HEK293 (cell line): Measurements from ENCODE around the gene METTL24.

Experiments
- CTCF ChIA-PET: fragments of 350-600 bp; formaldehyde crosslinking; extraction: SDS; loops from one replicate; lab custom pipeline; 2021; ENCODE audit warnings: antibody characterized with exemption; lab: Yijun Ruan, JAX
- POLR2A ChIA-PET: fragments of 300-600 bp; formaldehyde crosslinking; extraction: SDS; loops from one replicate; lab custom pipeline; 2020; ENCODE audit warnings: antibody characterized with exemption, inconsistent platforms; lab: Yijun Ruan, JAX
- H3K27ac ChIP-seq: fragments of 200-500 bp; sonication (Bioruptor generic); 2 replicates; pipeline ENCODE4 v1.5.1; 2014; ENCODE audit warnings: low read depth, low read length, control low read depth, inconsistent platforms; ENCODE audit errors: extremely low read depth
- H3K36me3 ChIP-seq, 2 experiments: fragments of 200-500 bp in 1 of 2; sonication (Bioruptor generic) in 1 of 2; 1 replicate in 1 of 2; 2 replicates in 1 of 2; pipeline ENCODE4 v1.5.1; 2014 to 2017; ENCODE audit warnings: inconsistent platforms in 2 of 2, low read length in 2 of 2; ENCODE audit not compliant: control insufficient read depth in 2 of 2, insufficient read depth in 1 of 2
- H3K4me1 ChIP-seq: fragments of 200-500 bp; sonication (Bioruptor generic); 2 replicates; pipeline ENCODE4 v1.5.1; 2014; ENCODE audit warnings: mild to moderate bottlenecking, low read length, inconsistent platforms; ENCODE audit not compliant: control insufficient read depth, insufficient read depth
- H3K4me3 ChIP-seq: 2 replicates; pipeline ENCODE4 v1.5.1; 2011; ENCODE audit warnings: low read depth, mild to moderate bottlenecking, control low read depth, low read length, moderate library complexity
- H3K9me3 ChIP-seq: fragments of 200-500 bp; sonication (Bioruptor generic); 2 replicates; pipeline ENCODE4 v1.5.1; 2014; ENCODE audit warnings: low read depth, low read length, inconsistent platforms; ENCODE audit not compliant: control insufficient read depth, insufficient read depth
- BCL11A ChIP-seq: fragments of 450-650 bp; formaldehyde crosslinking; IDR thresholded peaks from 2 replicates; pipeline ENCODE4 v1.5.1; 2016; ENCODE audit warnings: low read depth, missing biosample characterization, missing genetic modification characterization
- KLF10 ChIP-seq: fragments of 450-650 bp; IDR thresholded peaks from 2 replicates; pipeline ENCODE4 v1.5.1; 2018; ENCODE audit warnings: missing biosample characterization, mild to moderate bottlenecking, missing genetic modification characterization
- ZNF10 ChIP-seq: fragments of 450-650 bp; formaldehyde crosslinking; IDR thresholded peaks from 2 replicates; pipeline ENCODE4 v1.5.1; 2017; ENCODE audit warnings: missing biosample characterization, missing genetic modification characterization
- ZNF2 ChIP-seq: fragments of 450-650 bp; formaldehyde crosslinking; IDR thresholded peaks from 2 replicates; pipeline ENCODE4 v1.5.1; 2016; ENCODE audit warnings: missing biosample characterization, missing genetic modification characterization
- ZNF324 ChIP-seq: fragments of 450-650 bp; formaldehyde crosslinking; IDR thresholded peaks from 2 replicates; pipeline ENCODE4 v1.5.1; 2016; ENCODE audit warnings: missing biosample characterization, missing genetic modification characterization
- ZNF350 ChIP-seq: fragments of 450-650 bp; formaldehyde crosslinking; IDR thresholded peaks from 2 replicates; pipeline ENCODE4 v1.5.0; 2017; ENCODE audit warnings: missing biosample characterization, mild to moderate bottlenecking, missing genetic modification characterization
- ZNF37A ChIP-seq: fragments of 450-650 bp; IDR thresholded peaks from 2 replicates; pipeline ENCODE4 v1.5.1; 2018; ENCODE audit warnings: missing biosample characterization, missing genetic modification characterization
- ZNF433 ChIP-seq: fragments of 450-650 bp; formaldehyde crosslinking; IDR thresholded peaks from 2 replicates; pipeline ENCODE4 v1.5.1; 2016; ENCODE audit warnings: missing biosample characterization, missing genetic modification characterization, low read depth
- ZNF514 ChIP-seq: fragments of 450-650 bp; formaldehyde crosslinking; IDR thresholded peaks from 2 replicates; pipeline ENCODE4 v1.5.1; 2016; ENCODE audit warnings: missing biosample characterization, missing genetic modification characterization
- ZNF529 ChIP-seq: fragments of 450-650 bp; formaldehyde crosslinking; IDR thresholded peaks from 2 replicates; pipeline ENCODE4 v1.5.1; 2017; ENCODE audit warnings: missing genetic modification characterization, missing biosample characterization; ENCODE audit not compliant: insufficient replicate concordance
- ZNF544 ChIP-seq: fragments of 450-650 bp; formaldehyde crosslinking; IDR thresholded peaks from 2 replicates; pipeline ENCODE4 v1.5.0; 2017; ENCODE audit warnings: missing biosample characterization, missing genetic modification characterization
- ZNF549 ChIP-seq: fragments of 450-650 bp; IDR thresholded peaks from 2 replicates; pipeline ENCODE4 v1.5.1; 2018; ENCODE audit warnings: missing biosample characterization, missing genetic modification characterization, mild to moderate bottlenecking, inconsistent platforms, moderate library complexity
- ZNF621 ChIP-seq: fragments of 450-650 bp; formaldehyde crosslinking; IDR thresholded peaks from 2 replicates; pipeline ENCODE4 v1.5.1; 2017; ENCODE audit warnings: missing biosample characterization, missing genetic modification characterization
- ZNF626 ChIP-seq: fragments of 450-650 bp; sonication (Bioruptor Pico); formaldehyde crosslinking; IDR thresholded peaks from 2 replicates; pipeline ENCODE4 v1.5.1; 2018; ENCODE audit warnings: missing biosample characterization, missing genetic modification characterization, inconsistent platforms
- ZNF660 ChIP-seq: fragments of 450-650 bp; IDR thresholded peaks from 2 replicates; pipeline ENCODE4 v1.5.1; 2018; ENCODE audit warnings: missing biosample characterization, mild to moderate bottlenecking, missing genetic modification characterization
- ZNF677 ChIP-seq: fragments of 450-650 bp; IDR thresholded peaks from 2 replicates; pipeline ENCODE4 v1.5.0; 2018; ENCODE audit warnings: missing biosample characterization, mild to moderate bottlenecking, missing genetic modification characterization, moderate library complexity
- ZNF747 ChIP-seq: fragments of 450-650 bp; formaldehyde crosslinking; IDR thresholded peaks from 2 replicates; pipeline ENCODE4 v1.5.1; 2016; ENCODE audit warnings: missing biosample characterization, missing genetic modification characterization
- ZNF776 ChIP-seq: fragments of 450-650 bp; formaldehyde crosslinking; IDR thresholded peaks from 2 replicates; pipeline ENCODE4 v1.5.0; 2017; ENCODE audit warnings: missing biosample characterization, missing genetic modification characterization, borderline replicate concordance
- ZNF830 ChIP-seq: fragments of 450-650 bp; IDR thresholded peaks from 2 replicates; pipeline ENCODE4 v1.5.0; 2018; ENCODE audit warnings: missing biosample characterization, missing genetic modification characterization, low read depth, mild to moderate bottlenecking, moderate library complexity
- TF ChIP-seq, protein P1 (sequence below): fragments of 450-650 bp; formaldehyde crosslinking; IDR thresholded peaks from 2 replicates; pipeline ENCODE4 v1.5.1; 2017; ENCODE audit warnings: missing biosample characterization, missing genetic modification characterization
- TF ChIP-seq, protein P2 (sequence below): fragments of 450-650 bp; formaldehyde crosslinking; IDR thresholded peaks from 2 replicates; pipeline ENCODE4 v1.5.1; 2016; ENCODE audit warnings: missing biosample characterization, missing genetic modification characterization
- TF ChIP-seq, protein P3 (sequence below): fragments of 450-650 bp; formaldehyde crosslinking; IDR thresholded peaks from 2 replicates; pipeline ENCODE4 v1.5.1; 2016; ENCODE audit warnings: missing biosample characterization, missing genetic modification characterization

METTL24 gene

DNA sequence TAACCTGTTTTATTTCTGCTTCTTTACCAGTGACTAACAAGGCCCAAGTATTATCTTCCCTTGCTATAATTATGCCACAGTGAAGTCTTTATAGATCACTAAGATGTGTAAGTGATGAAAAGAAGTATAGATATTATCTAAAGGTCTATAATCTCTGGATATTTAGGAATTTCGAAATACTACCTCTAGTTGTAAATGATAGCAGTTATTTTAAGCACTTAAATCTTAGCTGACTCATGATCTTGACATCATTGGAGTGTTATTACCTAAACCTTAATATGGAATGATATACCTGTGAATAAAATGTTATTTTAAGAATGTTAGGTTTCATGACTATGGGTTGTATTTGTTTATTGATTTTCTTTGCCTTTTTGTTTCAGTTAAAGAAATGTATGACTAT, 146.4 kb downstream of the METTL24 start:
- CTCF ChIA-PET = interaction anchor here (0.6 kb wide), 1 partner anchor 1024 kb away, joined by 3 read pairs; no protein-coding TSS in a partner anchor
- POLR2A ChIA-PET = no interaction called here
- H3K4me3 ChIP-seq = no peak overlapping the region

DNA sequence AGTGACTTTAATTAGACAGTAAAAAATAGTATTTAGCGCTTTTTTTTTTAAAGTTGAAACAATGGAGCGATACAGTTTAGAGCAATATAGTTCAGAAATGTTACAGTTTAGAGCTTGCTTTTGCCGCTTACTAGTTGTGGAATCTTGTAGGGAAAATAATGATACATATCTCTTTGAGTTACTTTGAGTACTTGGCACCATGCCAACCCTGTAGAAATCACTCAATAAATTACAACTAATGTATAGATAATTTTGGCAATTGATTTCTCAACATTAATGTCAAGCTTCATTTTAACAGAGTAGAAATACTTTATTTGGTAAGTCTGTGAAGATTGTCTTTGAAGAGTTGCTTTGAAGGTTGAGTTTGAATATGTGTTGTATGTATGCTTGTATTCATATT, 150.5 kb downstream of the METTL24 start:
- CTCF ChIA-PET = interaction anchor here (0.5 to 0.6 kb wide), 2 partner anchors 80 to 1845 kb away, joined by 3 read pairs; no protein-coding TSS in a partner anchor
- Histone ChIP-seq H3K4me3 (no peak overlapping the region), H3K27ac (no peak overlapping the region), H3K4me1 (no peaks in the 10 kb centered on the region), H3K9me3 (no peaks in the 10 kb centered on the region)
- TF ChIP-seq ZNF747 (tag by site-specific recombination) (no peak), ZNF677 (tag by site-specific recombination) (peak; percentile 33; the same call in 1 of the 2 replicates), ZNF324 (no peak), ZNF514 (tag by site-specific recombination) (no peak), ZNF433 (tag by site-specific recombination) (no peak), ZNF529 (tag by site-specific recombination) (peak; percentile 9), ZNF549 (tag by site-specific recombination) (0 out of 2 replicates have a peak, but pooled peaks have one; percentile 19), ZNF544 (tag by site-specific recombination) (no peak), ZNF621 (tag by site-specific recombination) (no peak), ZNF660 (0 out of 2 replicates have a peak, but pooled peaks have one; percentile 27), ZNF350 (peak; percentile 71), ZNF626 (no peak), ZNF776 (tag by site-specific recombination) (no peak), KLF10 (tag by site-specific recombination) (0 out of 2 replicates have a peak, but pooled peaks have one; percentile 25), ZNF37A (tag by site-specific recombination) (0 out of 2 replicates have a peak, but pooled peaks have one; percentile 63), ZNF830 (tag by site-specific recombination) (peak; percentile 61; the same call in 1 of the 2 replicates)
- TF ChIP-seq, all 188 proteins: peak for 8
- POLR2A ChIA-PET = interaction anchor here (1.3 kb wide), 1 partner anchor 28 kb away, joined by 3 read pairs; the partner anchor contains the start of genes CDC40 and WASF1
- peaks cover 15 to 44% of the 10 kb centered on the region in 2 experiments for H3K36me3 ChIP-seq

More for the DNA sequence above, 146.4 kb downstream of the METTL24 start:
- no peak overlapping the region for H3K27ac ChIP-seq
- H3K9me3 ChIP-seq = no peaks in the 10 kb centered on the region
- H3K36me3 ChIP-seq = peaks cover 19 to 81% of the 10 kb centered on the region in 2 experiments
- H3K4me1 ChIP-seq = no peaks in the 10 kb centered on the region
- TF ChIP-seq, protein P1, sequence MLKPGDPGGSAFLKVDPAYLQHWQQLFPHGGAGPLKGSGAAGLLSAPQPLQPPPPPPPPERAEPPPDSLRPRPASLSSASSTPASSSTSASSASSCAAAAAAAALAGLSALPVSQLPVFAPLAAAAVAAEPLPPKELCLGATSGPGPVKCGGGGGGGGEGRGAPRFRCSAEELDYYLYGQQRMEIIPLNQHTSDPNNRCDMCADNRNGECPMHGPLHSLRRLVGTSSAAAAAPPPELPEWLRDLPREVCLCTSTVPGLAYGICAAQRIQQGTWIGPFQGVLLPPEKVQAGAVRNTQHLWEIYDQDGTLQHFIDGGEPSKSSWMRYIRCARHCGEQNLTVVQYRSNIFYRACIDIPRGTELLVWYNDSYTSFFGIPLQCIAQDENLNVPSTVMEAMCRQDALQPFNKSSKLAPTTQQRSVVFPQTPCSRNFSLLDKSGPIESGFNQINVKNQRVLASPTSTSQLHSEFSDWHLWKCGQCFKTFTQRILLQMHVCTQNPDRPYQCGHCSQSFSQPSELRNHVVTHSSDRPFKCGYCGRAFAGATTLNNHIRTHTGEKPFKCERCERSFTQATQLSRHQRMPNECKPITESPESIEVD = no peak
- TF ChIP-seq ZNF2 (tag by site-specific recombination) = no peak
- TF ChIP-seq, protein P2, sequence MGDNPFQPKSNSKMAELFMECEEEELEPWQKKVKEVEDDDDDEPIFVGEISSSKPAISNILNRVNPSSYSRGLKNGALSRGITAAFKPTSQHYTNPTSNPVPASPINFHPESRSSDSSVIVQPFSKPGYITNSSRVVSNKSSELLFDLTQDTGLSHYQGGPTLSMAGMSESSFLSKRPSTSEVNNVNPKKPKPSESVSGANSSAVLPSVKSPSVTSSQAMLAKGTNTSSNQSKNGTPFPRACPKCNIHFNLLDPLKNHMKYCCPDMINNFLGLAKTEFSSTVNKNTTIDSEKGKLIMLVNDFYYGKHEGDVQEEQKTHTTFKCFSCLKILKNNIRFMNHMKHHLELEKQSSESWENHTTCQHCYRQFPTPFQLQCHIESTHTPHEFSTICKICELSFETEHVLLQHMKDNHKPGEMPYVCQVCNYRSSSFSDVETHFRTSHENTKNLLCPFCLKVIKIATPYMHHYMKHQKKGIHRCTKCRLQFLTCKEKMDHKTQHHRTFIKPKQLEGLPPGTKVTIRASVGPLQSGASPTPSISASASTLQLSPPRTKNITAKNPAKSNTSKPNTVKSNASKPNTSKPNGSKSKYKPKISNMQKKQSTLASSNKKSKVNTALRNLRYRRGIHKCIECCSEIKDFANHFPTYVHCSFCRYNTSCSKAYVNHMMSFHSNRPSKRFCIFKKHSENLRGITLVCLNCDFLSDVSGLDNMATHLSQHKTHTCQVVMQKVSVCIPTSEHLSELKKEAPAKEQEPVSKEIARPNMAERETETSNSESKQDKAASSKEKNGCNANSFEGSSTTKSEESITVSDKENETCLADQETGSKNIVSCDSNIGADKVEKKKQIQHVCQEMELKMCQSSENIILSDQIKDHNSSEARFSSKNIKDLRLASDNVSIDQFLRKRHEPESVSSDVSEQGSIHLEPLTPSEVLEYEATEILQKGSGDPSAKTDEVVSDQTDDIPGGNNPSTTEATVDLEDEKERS (tag by site-specific recombination) = no peak
- TF ChIP-seq BCL11A (tag by site-specific recombination) = no peak
- TF ChIP-seq, protein P3, sequence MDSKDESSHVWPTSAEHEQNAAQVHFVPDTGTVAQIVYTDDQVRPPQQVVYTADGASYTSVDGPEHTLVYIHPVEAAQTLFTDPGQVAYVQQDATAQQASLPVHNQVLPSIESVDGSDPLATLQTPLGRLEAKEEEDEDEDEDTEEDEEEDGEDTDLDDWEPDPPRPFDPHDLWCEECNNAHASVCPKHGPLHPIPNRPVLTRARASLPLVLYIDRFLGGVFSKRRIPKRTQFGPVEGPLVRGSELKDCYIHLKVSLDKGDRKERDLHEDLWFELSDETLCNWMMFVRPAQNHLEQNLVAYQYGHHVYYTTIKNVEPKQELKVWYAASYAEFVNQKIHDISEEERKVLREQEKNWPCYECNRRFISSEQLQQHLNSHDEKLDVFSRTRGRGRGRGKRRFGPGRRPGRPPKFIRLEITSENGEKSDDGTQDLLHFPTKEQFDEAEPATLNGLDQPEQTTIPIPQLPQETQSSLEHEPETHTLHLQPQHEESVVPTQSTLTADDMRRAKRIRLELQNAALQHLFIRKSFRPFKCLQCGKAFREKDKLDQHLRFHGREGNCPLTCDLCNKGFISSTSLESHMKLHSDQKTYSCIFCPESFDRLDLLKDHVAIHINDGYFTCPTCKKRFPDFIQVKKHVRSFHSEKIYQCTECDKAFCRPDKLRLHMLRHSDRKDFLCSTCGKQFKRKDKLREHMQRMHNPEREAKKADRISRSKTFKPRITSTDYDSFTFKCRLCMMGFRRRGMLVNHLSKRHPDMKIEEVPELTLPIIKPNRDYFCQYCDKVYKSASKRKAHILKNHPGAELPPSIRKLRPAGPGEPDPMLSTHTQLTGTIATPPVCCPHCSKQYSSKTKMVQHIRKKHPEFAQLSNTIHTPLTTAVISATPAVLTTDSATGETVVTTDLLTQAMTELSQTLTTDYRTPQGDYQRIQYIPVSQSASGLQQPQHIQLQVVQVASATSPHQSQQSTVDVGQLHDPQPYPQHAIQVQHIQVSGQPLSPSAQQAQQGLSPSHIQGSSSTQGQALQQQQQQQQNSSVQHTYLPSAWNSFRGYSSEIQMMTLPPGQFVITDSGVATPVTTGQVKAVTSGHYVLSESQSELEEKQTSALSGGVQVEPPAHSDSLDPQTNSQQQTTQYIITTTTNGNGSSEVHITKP (tag by site-specific recombination) = no peak
- no peak for TF ChIP-seq ZNF10 (tag by site-specific recombination)
